ENCODE data around the gene DDX5. TPM values are rescaled to one million over a fixed set of nuclear protein-coding genes. Genes with fewer than 3 reads are reported as not detected.
A peak's percentile ranks its signal among the peaks of the same experiment; 100 is the strongest.

DDX5 gene
- total and polyA plus RNA-seq, 2 of the 13 experiments (the other 11 are each of a cell fraction or from before 2014, with no cell fraction given), result 503 to 684 TPM

DNA sequence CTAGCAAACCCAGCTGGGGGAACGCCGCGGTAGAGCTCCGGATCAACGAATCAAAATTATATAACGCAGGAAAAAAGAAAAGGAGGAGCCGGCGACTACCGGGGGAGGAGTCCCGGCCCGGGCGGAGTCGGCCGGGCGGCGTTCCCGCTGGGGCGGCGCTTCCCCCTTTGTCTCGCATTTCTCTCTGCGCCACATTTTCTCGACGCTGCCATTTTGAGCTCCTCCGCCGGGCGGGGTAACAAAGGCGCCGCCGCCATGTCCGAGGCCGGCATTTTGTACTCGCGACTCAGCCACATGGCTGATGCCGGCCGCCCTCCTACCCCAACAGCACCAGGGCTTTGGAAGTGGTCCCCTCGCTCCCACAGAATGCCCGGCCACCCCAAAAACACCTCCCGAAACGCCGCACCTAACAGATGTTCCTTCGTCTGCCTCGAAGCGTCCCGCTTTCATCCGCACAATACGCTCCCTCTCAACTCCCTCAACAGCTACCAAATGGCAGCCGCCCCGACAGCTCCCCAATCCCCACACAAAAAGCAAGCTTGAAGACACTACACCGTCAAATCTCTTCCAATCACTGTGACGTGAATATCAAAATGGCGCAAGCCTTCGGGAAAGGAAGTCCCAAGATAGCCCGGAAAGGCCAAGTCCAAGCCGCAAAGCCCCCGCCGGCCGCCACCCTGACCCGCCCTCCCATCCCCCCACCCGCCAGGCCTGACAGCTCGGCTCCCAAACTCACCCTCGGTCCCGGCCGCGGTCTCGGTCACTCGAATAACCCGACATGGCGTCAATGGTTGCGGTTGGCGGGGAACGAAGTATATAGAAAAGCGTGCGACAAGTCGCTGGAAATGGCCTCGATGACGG, 519 bp downstream of the DDX5 start (continued):
- TF ChIP-seq, protein P1, sequence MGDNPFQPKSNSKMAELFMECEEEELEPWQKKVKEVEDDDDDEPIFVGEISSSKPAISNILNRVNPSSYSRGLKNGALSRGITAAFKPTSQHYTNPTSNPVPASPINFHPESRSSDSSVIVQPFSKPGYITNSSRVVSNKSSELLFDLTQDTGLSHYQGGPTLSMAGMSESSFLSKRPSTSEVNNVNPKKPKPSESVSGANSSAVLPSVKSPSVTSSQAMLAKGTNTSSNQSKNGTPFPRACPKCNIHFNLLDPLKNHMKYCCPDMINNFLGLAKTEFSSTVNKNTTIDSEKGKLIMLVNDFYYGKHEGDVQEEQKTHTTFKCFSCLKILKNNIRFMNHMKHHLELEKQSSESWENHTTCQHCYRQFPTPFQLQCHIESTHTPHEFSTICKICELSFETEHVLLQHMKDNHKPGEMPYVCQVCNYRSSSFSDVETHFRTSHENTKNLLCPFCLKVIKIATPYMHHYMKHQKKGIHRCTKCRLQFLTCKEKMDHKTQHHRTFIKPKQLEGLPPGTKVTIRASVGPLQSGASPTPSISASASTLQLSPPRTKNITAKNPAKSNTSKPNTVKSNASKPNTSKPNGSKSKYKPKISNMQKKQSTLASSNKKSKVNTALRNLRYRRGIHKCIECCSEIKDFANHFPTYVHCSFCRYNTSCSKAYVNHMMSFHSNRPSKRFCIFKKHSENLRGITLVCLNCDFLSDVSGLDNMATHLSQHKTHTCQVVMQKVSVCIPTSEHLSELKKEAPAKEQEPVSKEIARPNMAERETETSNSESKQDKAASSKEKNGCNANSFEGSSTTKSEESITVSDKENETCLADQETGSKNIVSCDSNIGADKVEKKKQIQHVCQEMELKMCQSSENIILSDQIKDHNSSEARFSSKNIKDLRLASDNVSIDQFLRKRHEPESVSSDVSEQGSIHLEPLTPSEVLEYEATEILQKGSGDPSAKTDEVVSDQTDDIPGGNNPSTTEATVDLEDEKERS (CRISPR knock-in tag; IDR thresholded peaks at IDR 0.05), result peak; percentile 47; the same call in 1 of the 2 replicates
- TF ChIP-seq FOXA3 (CRISPR knock-in tag; IDR thresholded peaks at IDR 0.05) (0 out of 2 replicates have a peak, but pooled peaks have one; percentile 15), TSC22D2 (CRISPR knock-in tag; IDR thresholded peaks at IDR 0.05; ENCODE audit: borderline replicate concordance) (no peak), CBFB (CRISPR knock-in tag; IDR thresholded peaks at IDR 0.05) (peak; percentile 52), ZNF24 (IDR thresholded peaks at IDR 0.05) (0 out of 2 replicates have a peak, but pooled peaks have one; percentile 2), ARNT (IDR thresholded peaks at IDR 0.05) (no peak), ELF4 (CRISPR knock-in tag; IDR thresholded peaks at IDR 0.05; ENCODE audit: borderline replicate concordance) (peak; percentile 65; the same call in 1 of the 2 replicates), BHLHE40 (IDR thresholded peaks at IDR 0.05; ENCODE audit: low read length) (no peak), NFE2 (CRISPR knock-in tag; IDR thresholded peaks at IDR 0.05) (no peak), HOXD1 (CRISPR knock-in tag; IDR thresholded peaks at IDR 0.05) (0 out of 2 replicates have a peak, but pooled peaks have one; percentile 36), HMG20A (CRISPR knock-in tag; IDR thresholded peaks at IDR 0.05; ENCODE audit: borderline replicate concordance) (no peak), ZNF788 (CRISPR knock-in tag; IDR thresholded peaks at IDR 0.05; ENCODE audit: borderline replicate concordance) (no peak; the same call in 1 of the 2 replicates), NKX3-1 (CRISPR knock-in tag; IDR thresholded peaks at IDR 0.05) (no peak), FOXM1 (CRISPR knock-in tag; IDR thresholded peaks at IDR 0.05) (no peak), ZNF430 (CRISPR knock-in tag; IDR thresholded peaks at IDR 0.05) (no peak; the same call in 1 of the 2 replicates), ZFP90 (CRISPR knock-in tag; IDR thresholded peaks at IDR 0.05; ENCODE audit: borderline replicate concordance) (peak; percentile 21; the same call in 1 of the 2 replicates), AGO1 (IDR thresholded peaks at IDR 0.05; ENCODE audit: low read depth, low read length, poor library complexity, severe bottlenecking) (peak; percentile 91), ZBTB3 (CRISPR knock-in tag; IDR thresholded peaks at IDR 0.05; ENCODE audit: borderline replicate concordance, low read depth) (peak; percentile 77; the same call in 1 of the 2 replicates), SP140L (CRISPR knock-in tag; IDR thresholded peaks at IDR 0.05; ENCODE audit: borderline replicate concordance) (no peak), RFXAP (CRISPR knock-in tag; IDR thresholded peaks at IDR 0.05; ENCODE audit: borderline replicate concordance) (no peak)
- TF ChIP-seq, protein P2, sequence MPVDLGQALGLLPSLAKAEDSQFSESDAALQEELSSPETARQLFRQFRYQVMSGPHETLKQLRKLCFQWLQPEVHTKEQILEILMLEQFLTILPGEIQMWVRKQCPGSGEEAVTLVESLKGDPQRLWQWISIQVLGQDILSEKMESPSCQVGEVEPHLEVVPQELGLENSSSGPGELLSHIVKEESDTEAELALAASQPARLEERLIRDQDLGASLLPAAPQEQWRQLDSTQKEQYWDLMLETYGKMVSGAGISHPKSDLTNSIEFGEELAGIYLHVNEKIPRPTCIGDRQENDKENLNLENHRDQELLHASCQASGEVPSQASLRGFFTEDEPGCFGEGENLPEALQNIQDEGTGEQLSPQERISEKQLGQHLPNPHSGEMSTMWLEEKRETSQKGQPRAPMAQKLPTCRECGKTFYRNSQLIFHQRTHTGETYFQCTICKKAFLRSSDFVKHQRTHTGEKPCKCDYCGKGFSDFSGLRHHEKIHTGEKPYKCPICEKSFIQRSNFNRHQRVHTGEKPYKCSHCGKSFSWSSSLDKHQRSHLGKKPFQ (CRISPR knock-in tag; IDR thresholded peaks at IDR 0.05; ENCODE audit: insufficient replicate concordance), result no peak
- TF ChIP-seq, protein P3, sequence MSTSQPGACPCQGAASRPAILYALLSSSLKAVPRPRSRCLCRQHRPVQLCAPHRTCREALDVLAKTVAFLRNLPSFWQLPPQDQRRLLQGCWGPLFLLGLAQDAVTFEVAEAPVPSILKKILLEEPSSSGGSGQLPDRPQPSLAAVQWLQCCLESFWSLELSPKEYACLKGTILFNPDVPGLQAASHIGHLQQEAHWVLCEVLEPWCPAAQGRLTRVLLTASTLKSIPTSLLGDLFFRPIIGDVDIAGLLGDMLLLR (CRISPR knock-in tag; IDR thresholded peaks at IDR 0.05), result no peak
- TF ChIP-seq, protein P4, sequence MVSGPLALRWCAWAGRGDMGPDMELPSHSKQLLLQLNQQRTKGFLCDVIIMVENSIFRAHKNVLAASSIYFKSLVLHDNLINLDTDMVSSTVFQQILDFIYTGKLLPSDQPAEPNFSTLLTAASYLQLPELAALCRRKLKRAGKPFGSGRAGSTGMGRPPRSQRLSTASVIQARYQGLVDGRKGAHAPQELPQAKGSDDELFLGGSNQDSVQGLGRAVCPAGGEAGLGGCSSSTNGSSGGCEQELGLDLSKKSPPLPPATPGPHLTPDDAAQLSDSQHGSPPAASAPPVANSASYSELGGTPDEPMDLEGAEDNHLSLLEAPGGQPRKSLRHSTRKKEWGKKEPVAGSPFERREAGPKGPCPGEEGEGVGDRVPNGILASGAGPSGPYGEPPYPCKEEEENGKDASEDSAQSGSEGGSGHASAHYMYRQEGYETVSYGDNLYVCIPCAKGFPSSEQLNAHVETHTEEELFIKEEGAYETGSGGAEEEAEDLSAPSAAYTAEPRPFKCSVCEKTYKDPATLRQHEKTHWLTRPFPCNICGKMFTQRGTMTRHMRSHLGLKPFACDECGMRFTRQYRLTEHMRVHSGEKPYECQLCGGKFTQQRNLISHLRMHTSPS (CRISPR knock-in tag; IDR thresholded peaks at IDR 0.05; ENCODE audit: low read depth), result no peak

Data from HepG2 (cell line).